WTC11 (cell line): ENCODE results near the gene MIDN.

Source experiments
- ATF1 ChIP-seq: sonication (generic); formaldehyde crosslinking; IDR thresholded peaks from 2 replicates; pipeline ENCODE4 v1.8.1; 2023; ENCODE audit warnings: mild to moderate bottlenecking, moderate library complexity, missing genetic modification reagents
- FOXP1 ChIP-seq: sonication (generic); formaldehyde crosslinking; IDR thresholded peaks from 2 replicates; pipeline ENCODE4 v1.8.0; 2022; ENCODE audit warnings: missing genetic modification reagents, mild to moderate bottlenecking, moderate library complexity, borderline replicate concordance
- NR2C2 ChIP-seq: sonication (generic); formaldehyde crosslinking; IDR thresholded peaks from 2 replicates; pipeline ENCODE4 v1.8.0; 2022; ENCODE audit warnings: mild to moderate bottlenecking, missing genetic modification reagents
- TF ChIP-seq, protein P1 (sequence below): fragments of 200-600 bp; IDR thresholded peaks from 2 replicates; pipeline ENCODE4 v1.8.0; 2022; ENCODE audit warnings: antibody characterized with exemption

DNA sequence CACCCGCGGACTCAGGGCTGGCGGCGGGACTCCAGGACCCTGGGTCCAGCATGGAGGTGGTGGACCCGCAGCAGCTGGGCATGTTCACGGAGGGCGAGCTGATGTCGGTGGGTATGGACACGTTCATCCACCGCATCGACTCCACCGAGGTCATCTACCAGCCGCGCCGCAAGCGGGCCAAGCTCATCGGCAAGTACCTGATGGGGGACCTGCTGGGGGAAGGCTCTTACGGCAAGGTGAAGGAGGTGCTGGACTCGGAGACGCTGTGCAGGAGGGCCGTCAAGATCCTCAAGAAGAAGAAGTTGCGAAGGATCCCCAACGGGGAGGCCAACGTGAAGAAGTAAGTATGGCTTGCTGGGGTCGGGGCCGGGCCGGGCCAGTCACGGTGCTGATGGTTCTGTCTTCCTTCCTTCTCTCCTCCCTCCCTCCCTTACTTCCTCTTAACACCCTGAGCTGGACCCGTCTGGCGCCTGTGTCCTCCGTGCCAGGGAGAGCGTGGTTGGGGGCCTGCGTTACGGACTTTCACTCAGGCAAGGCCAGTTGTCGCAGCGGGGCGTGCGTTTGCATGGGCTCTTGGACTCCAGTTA, 41.4 kb upstream of the MIDN start:
- TF ChIP-seq ATF1 (CRISPR knock-in tag) (no peak), FOXP1 (CRISPR knock-in tag) (no peak), NR2C2 (CRISPR knock-in tag) (no peak)
- TF ChIP-seq, protein P1, sequence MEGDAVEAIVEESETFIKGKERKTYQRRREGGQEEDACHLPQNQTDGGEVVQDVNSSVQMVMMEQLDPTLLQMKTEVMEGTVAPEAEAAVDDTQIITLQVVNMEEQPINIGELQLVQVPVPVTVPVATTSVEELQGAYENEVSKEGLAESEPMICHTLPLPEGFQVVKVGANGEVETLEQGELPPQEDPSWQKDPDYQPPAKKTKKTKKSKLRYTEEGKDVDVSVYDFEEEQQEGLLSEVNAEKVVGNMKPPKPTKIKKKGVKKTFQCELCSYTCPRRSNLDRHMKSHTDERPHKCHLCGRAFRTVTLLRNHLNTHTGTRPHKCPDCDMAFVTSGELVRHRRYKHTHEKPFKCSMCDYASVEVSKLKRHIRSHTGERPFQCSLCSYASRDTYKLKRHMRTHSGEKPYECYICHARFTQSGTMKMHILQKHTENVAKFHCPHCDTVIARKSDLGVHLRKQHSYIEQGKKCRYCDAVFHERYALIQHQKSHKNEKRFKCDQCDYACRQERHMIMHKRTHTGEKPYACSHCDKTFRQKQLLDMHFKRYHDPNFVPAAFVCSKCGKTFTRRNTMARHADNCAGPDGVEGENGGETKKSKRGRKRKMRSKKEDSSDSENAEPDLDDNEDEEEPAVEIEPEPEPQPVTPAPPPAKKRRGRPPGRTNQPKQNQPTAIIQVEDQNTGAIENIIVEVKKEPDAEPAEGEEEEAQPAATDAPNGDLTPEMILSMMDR, result no peak
